ENCODE measurements around the gene CMSS1.

Gene CMSS1

GRCh38 chr3:99854756-99855298 lies 37.2 kb downstream of the CMSS1 start:
- DNase-seq (ENCODE audit: low spot score), result no peak

- no peak for DNase-seq (ENCODE audit: low spot score)
Observed at GRCh38 chr3:99855900-99856299, 38.2 kb downstream of the CMSS1 start.

GRCh38 chr3:99856437-99857220 lies 39.0 kb downstream of the CMSS1 start:
- peak; percentile 58 for DNase-seq (ENCODE audit: low spot score)

- no peak for DNase-seq (ENCODE audit: low spot score)
Observed at GRCh38 chr3:99857278-99857677, 39.6 kb downstream of the CMSS1 start.

- DNase-seq (ENCODE audit: low spot score), result no peak
Observed at GRCh38 chr3:99858469-99858868, 40.8 kb downstream of the CMSS1 start.

- no peak for DNase-seq (ENCODE audit: low spot score)
Observed at GRCh38 chr3:99859825-99860224, 42.2 kb downstream of the CMSS1 start.

- DNase-seq (ENCODE audit: low spot score), result no peak
Observed at GRCh38 chr3:99861216-99861615, 43.6 kb downstream of the CMSS1 start.

- no peak for DNase-seq (ENCODE audit: low spot score)
Observed at GRCh38 chr3:99862208-99862607, 44.5 kb downstream of the CMSS1 start.

- no peak for DNase-seq (ENCODE audit: low spot score)
Observed at GRCh38 chr3:99863002-99863401, 45.3 kb downstream of the CMSS1 start.

- no peak for DNase-seq (ENCODE audit: low spot score)
Observed at GRCh38 chr3:99863588-99863987, 45.9 kb downstream of the CMSS1 start.

GRCh38 chr3:99864289-99864688 lies 46.6 kb downstream of the CMSS1 start:
- no peak for DNase-seq (ENCODE audit: low spot score)

GRCh38 chr3:99865321-99865720 lies 47.7 kb downstream of the CMSS1 start:
- no peak for DNase-seq (ENCODE audit: low spot score)

GRCh38 chr3:99866261-99866761 lies 48.6 kb downstream of the CMSS1 start:
- peak; percentile 54 for DNase-seq (ENCODE audit: low spot score)

GRCh38 chr3:99867594-99868310 lies 50.1 kb downstream of the CMSS1 start:
- DNase-seq (ENCODE audit: low spot score), result no peak

GRCh38 chr3:99868311-99868646 lies 50.6 kb downstream of the CMSS1 start:
- no peak for DNase-seq (ENCODE audit: low spot score)

- no peak for DNase-seq (ENCODE audit: low spot score)
Observed at GRCh38 chr3:99869621-99870020, 52.0 kb downstream of the CMSS1 start.

GRCh38 chr3:99870712-99871111 lies 53.0 kb downstream of the CMSS1 start:
- DNase-seq (ENCODE audit: low spot score), result no peak

GRCh38 chr3:99871231-99872045 lies 53.8 kb downstream of the CMSS1 start:
- DNase-seq (ENCODE audit: low spot score), result no peak

- DNase-seq (ENCODE audit: low spot score), result peak; percentile 80
Observed at GRCh38 chr3:99872923-99873254, 55.2 kb downstream of the CMSS1 start.

GRCh38 chr3:99873269-99874102 lies 55.8 kb downstream of the CMSS1 start:
- no peak for DNase-seq (ENCODE audit: low spot score)

- DNase-seq (ENCODE audit: low spot score), result no peak
Observed at GRCh38 chr3:99874237-99875002, 56.8 kb downstream of the CMSS1 start.
